Activated B cell treated with CpG ODN at 0.5 μM for 24 hours (primary cell): Measurements from ENCODE around the gene TCERG1L. TPM values are rescaled to one million over a fixed set of nuclear protein-coding genes. Genes with fewer than 3 reads are reported as not detected.

ENCODE experiments used
- ATAC-seq: fragments of 200-7000 bp; cut with Tn5 transposase; one replicate; pipeline ENCODE4 v1.10.0; 2021; ENCODE audit warnings: low read depth, mild to moderate bottlenecking, moderate library complexity
- CTCF ChIA-PET: fragments of 350-600 bp; sonication (Branson Sonifier 250); formaldehyde crosslinking; loops from one replicate; lab custom pipeline; 2021; ENCODE audit warnings: antibody characterized with exemption; lab: Charles Lee
- POLR2A ChIA-PET: fragments of 350-600 bp; sonication (Branson Sonifier 250); formaldehyde crosslinking; loops from one replicate; lab custom pipeline; 2021; ENCODE audit warnings: antibody characterized with exemption; lab: Charles Lee
- DNase-seq: peaks from one replicate; pipeline ENCODE4 v3.0.0; 2022
- H3K27ac Mint-ChIP-seq: one replicate; pipeline ENCODE4 v1.8.0; 2020; ENCODE audit warnings: mixed read lengths
- H3K27me3 Mint-ChIP-seq: one replicate; pipeline ENCODE4 v1.8.0; 2021; ENCODE audit warnings: mixed read lengths
- H3K36me3 Mint-ChIP-seq: one replicate; pipeline ENCODE4 v1.8.0; 2021; ENCODE audit warnings: low read depth, mixed read lengths
- H3K4me1 Mint-ChIP-seq: one replicate; pipeline ENCODE4 v1.8.0; 2021; ENCODE audit warnings: mixed read lengths
- H3K4me3 Mint-ChIP-seq: one replicate; pipeline ENCODE4 v1.8.0; 2020; ENCODE audit warnings: mild to moderate bottlenecking, mixed read lengths
- H3K9me3 Mint-ChIP-seq: one replicate; pipeline ENCODE4 v1.8.0; 2020; ENCODE audit warnings: mixed read lengths
- intact Hi-C: fragments of 100-400 bp; cut with micrococcal nuclease; formaldehyde crosslinking; loops from one replicate; pipeline ENCODE4 v1.15.1; 2024
- total RNA-seq: library from RNA; stranded (reverse); gene quantifications from 2 replicates; pipeline ENCODE4 v1.2.3, GENCODE V29; 2022
- TF ChIP-seq, protein P1 (sequence below): fragments of 200-600 bp; IDR thresholded peaks from one replicate; pipeline ENCODE4 v1.8.0; 2022; ENCODE audit warnings: antibody characterized with exemption, mild to moderate bottlenecking

The TCERG1L gene
- total RNA-seq, 1 donor from 2014 or later, result not detected

DNA sequence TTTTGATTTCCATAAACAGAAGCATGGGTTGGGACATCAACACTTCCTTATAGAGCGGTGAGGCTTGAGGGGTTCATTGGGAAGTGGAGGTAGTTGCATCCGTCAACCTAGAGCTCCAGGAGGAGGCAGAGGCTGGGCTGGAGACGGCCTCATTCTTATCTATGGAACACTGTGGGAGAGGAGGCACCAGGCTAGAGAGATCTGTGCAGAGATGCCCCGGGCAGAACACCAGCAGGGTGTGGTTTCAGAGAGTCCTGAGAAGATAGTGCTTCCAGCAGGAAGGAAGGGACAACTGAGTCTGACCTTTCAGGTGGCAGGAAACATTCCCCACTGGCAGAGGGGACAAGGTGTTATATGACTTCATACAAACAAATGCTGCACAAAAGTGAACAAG lies 56.7 kb downstream of the TCERG1L start:
- H3K9me3 Mint-ChIP-seq, result no peaks in the 10 kb centered on the region
- no peaks in the 10 kb centered on the region for H3K27me3 Mint-ChIP-seq
- H3K36me3 Mint-ChIP-seq, result no peaks in the 10 kb centered on the region
- TF ChIP-seq, protein P1, sequence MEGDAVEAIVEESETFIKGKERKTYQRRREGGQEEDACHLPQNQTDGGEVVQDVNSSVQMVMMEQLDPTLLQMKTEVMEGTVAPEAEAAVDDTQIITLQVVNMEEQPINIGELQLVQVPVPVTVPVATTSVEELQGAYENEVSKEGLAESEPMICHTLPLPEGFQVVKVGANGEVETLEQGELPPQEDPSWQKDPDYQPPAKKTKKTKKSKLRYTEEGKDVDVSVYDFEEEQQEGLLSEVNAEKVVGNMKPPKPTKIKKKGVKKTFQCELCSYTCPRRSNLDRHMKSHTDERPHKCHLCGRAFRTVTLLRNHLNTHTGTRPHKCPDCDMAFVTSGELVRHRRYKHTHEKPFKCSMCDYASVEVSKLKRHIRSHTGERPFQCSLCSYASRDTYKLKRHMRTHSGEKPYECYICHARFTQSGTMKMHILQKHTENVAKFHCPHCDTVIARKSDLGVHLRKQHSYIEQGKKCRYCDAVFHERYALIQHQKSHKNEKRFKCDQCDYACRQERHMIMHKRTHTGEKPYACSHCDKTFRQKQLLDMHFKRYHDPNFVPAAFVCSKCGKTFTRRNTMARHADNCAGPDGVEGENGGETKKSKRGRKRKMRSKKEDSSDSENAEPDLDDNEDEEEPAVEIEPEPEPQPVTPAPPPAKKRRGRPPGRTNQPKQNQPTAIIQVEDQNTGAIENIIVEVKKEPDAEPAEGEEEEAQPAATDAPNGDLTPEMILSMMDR, result no peak
- no peak for ATAC-seq
- no peak overlapping the region for H3K4me3 Mint-ChIP-seq
- POLR2A ChIA-PET, result no interaction called here
- H3K4me1 Mint-ChIP-seq, result no peaks in the 10 kb centered on the region
- no peak for DNase-seq
- H3K27ac Mint-ChIP-seq, result no peak overlapping the region
- intact Hi-C loops, result no loop called here
- CTCF ChIA-PET, result no interaction called here

DNA sequence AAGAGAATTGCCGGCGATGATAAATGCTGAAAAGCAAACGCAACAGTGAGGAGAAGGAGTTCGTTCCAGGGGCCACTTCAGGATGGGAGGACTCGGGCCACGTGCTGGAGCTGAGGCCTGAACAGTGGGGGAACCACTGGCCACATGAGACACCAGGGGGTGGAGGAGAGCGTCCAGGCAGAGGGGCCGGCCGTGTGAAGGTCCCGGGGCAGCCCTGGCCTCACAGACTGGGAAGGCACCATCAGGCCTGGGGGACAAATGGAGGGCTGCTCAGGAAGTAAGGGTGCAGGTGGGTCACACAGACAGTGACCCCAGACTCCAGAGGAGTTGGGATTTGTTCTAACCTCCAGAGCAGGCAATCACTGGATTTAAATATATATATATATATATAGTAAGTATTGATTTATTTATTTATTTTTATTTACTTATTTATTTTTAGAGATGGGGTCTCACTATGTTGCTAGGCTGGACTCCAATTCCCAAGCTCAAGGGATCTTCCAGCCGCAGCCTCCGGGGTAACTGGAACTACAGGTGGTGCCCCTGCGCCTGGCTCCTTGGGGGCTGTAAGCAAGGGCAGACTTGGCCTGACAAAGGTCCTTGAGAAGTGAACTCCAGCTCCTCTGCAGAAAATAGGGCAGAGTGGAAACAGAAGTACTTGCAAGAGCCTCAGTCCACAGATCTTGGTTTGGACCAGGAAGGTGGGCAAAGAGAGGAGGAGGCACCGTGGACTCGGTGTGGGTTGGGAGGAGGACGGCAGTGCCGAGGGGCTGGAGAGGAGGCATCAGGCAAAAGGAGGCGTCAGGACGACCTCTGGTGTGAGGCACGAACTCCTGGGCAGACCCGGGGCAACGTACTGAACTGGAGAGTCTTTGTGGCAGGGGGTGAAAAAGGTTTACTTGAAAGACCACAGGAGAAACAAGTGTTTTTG lies 57.3 kb downstream of the TCERG1L start:
- ChIA-PET CTCF (no interaction called here), POLR2A (no interaction called here)
- ATAC-seq (no peak), DNase-seq (no peak)
- intact Hi-C loops, result no loop called here
- no peaks in the 10 kb centered on the region for H3K27me3 Mint-ChIP-seq
- TF ChIP-seq, protein P1, result no peak
- no peak overlapping the region for H3K4me3 Mint-ChIP-seq
- H3K9me3 Mint-ChIP-seq, result no peaks in the 10 kb centered on the region
- no peak overlapping the region for H3K27ac Mint-ChIP-seq
- no peaks in the 10 kb centered on the region for H3K36me3 Mint-ChIP-seq
- no peaks in the 10 kb centered on the region for H3K4me1 Mint-ChIP-seq

DNA sequence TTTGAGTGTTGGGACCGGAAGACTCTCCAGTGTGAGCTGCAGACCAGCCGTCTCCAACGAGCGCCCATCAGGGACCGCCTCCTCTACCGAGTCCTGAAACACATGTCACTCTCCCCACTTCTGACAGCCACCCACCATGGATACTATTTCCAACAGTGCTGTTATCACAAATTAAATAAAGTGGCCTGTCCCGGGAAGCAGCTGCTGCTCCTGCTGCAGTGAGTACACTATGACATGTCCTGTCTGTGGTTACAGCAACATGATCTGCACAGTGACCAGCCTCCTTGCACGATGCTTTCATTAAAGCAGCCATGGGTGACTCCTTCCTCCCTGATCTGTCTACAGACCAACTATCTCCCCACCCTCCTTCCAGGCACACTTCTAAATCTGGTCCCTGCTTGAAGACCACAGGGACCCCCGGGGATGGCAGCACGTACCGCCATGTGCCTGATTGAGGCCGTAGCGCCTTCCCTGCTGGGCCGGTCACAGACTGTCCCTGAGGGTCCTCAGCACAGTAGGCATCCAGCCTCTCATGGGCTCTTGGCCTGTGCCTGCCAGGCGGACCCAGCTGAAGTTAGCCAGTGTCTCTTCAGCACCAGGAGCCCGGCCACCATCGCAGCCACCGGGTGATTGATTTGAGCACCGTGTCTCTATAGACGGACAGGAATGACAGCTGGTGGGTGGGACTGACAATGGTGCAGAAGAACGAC lies 58.8 kb downstream of the TCERG1L start:
- H3K27ac Mint-ChIP-seq, result no peak overlapping the region
- ATAC-seq, result no peak
- CTCF ChIA-PET, result no interaction called here
- POLR2A ChIA-PET, result no interaction called here
- H3K9me3 Mint-ChIP-seq, result no peaks in the 10 kb centered on the region
- H3K4me1 Mint-ChIP-seq, result no peaks in the 10 kb centered on the region
- no peak overlapping the region for H3K4me3 Mint-ChIP-seq
- no peaks in the 10 kb centered on the region for H3K27me3 Mint-ChIP-seq
- DNase-seq, result no peak
- intact Hi-C loops, result no loop called here
- TF ChIP-seq, protein P1, result no peak
- no peaks in the 10 kb centered on the region for H3K36me3 Mint-ChIP-seq

DNA sequence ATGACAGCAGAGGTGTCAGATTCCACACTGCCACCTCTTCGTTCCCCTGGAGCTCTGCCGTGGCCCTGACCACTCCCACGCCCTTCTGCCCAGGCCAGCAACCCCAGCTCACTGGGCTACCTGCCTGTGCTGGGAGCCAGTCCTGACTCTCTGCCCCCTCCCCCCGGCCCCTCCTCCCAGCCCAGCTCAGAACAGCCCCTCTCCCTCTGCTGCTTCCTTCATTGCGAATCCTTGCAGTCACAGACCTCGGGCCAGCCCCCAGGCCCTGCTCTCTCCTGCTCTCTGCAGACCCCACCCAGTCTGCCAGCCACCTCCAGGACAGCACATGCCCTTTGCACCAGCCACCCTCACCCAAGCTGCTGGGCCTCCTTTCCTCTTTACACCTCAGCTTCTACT lies 60.4 kb downstream of the TCERG1L start:
- Mint-ChIP-seq H3K27ac (no peak overlapping the region), H3K4me1 (no peaks in the 10 kb centered on the region), H3K4me3 (no peak overlapping the region), H3K27me3 (no peaks in the 10 kb centered on the region), H3K36me3 (no peaks in the 10 kb centered on the region), H3K9me3 (no peaks in the 10 kb centered on the region)
- intact Hi-C loops, result no loop called here
- CTCF ChIA-PET, result no interaction called here
- TF ChIP-seq, protein P1, result no peak
- no peak for DNase-seq
- no peak for ATAC-seq
- POLR2A ChIA-PET, result no interaction called here

DNA sequence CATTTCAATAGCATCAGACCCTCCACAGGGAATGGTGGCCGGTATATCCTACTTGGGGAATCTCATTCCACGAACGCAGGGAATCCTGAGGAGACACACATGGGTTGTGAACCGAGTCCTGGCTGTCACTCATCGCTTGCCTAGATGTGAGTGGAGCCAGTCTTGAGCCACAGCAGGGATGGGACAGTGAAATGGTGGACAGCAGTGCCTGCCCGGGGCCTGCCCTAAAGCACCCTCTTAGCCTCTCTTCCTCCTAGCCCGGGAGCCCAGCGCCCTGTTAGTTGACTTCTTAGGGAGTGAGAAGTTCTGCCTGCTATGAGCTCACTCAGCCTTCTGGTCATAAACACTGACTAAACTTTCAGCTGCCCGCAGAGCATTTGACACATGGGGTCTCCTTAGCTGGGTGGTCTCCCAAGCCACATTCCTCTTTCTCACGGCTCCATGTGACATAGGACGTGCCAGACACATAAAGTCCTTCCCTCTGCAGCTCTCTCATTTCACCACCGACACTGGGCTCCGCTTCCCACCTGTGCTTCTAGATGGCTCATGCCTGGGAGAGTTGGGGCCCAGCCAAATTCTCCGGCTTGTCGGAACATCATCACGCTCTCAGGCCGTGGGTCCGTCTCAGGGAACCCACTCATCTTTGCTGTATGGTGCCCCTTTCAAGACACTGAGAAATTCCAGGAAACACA lies 60.9 kb downstream of the TCERG1L start:
- Mint-ChIP-seq H3K27ac (no peak overlapping the region), H3K4me1 (no peaks in the 10 kb centered on the region), H3K9me3 (no peaks in the 10 kb centered on the region), H3K4me3 (no peak overlapping the region), H3K36me3 (no peaks in the 10 kb centered on the region), H3K27me3 (no peaks in the 10 kb centered on the region)
- intact Hi-C loops, result no loop called here
- ChIA-PET CTCF (no interaction called here), POLR2A (no interaction called here)
- DNase-seq (no peak), ATAC-seq (no peak)
- TF ChIP-seq, protein P1, result no peak
